Measurements from ENCODE around the gene HRH3.

DNA sequence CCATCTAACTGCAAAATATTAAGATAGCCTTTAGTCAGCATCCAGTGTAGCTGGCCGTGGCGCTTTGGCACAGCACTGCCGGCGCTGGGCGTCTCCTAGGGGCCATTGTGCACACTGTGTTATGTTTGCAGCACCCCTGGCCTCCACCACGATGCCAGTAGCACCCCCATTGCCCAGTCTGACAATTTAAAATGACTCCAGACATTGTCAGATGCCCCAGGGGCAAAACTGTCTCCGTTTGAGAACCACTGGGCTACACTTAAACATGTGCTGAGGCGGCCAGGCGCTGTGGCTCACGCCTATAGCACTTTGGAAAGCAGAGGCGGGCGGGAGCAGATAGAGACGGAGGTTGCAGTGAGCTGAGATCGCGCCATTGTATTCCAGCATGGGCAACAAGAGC lies 43.2 kb downstream of the HRH3 start:
- TF ChIP-seq CTCF (IDR thresholded peaks at IDR 0.05; ENCODE audit: insufficient read depth, low read length, poor library complexity, severe bottlenecking) = no peak
- no peak for TF ChIP-seq EZH2phosphoT487 (conservative IDR thresholded peaks at IDR 0.05; ENCODE audit: low read length)

All from SU-DHL-6 (cell line).